ENCODE results near the gene TAS1R2. TPM values are rescaled to one million over a fixed set of nuclear protein-coding genes. Genes with fewer than 3 reads are reported as not detected.

Gene TAS1R2
- total and polyA plus RNA-seq, 2 of the 8 experiments (the other 6 are each of a cell fraction or from before 2014, with no cell fraction given) = not detected

DNA sequence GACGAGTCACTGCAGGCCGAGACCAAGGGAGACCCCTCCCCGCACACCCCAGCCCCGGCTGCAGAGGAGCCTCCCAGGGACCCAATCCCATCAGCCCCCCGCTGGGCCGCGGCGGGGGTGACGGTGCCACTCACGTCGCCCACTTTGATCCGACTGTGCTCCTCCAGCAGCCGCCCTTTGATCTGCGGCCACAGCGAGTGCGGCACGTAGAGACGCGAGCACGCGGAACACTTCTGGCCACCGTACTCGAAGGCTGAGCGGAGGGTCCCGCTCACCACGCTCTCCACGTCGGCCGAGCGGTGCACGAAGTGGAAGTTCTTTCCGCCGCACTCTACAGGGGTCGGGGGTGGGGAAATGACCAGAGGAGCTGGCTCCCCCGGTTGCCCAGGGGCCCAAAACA is 17.8 kb upstream of the TAS1R2 start:
- Histone ChIP-seq H3K9me3 (ENCODE audit: insufficient read depth in 2 of 2, low read depth in 1 of 2, low read length in 1 of 2) (no peaks in the 10 kb centered on the region), H3K9ac (replicated peaks in 1 of 4; ENCODE audit: extremely low read depth in 1 of 4, low read depth in 3 of 4, low read length in 3 of 4) (no peak overlapping the region), H2BK120ac (replicated peaks; ENCODE audit: low read depth, low read length) (no peak overlapping the region), H4K91ac (replicated peaks; ENCODE audit: insufficient read length, low read length) (no peak overlapping the region), H2BK5ac (ENCODE audit: low read depth, low read length) (no peak overlapping the region), H3K4me2 (ENCODE audit: insufficient read depth in 1 of 2, low read depth in 2 of 2, low read length in 2 of 2) (no peak overlapping the region), H4K5ac (ENCODE audit: insufficient read length, low read depth, low read length) (no peak overlapping the region), H2BK12ac (ENCODE audit: low read depth, low read length) (no peak overlapping the region), H3K27ac (ENCODE audit: low read depth, low read length) (no peak overlapping the region; the same call in 1 of the 2 replicates), H3K56ac (replicated peaks; ENCODE audit: insufficient read length, low read depth, low read length) (no peak overlapping the region), H3K4me1 (replicated peaks in 1 of 4; ENCODE audit: control insufficient read depth in 3 of 4, insufficient read depth in 4 of 4, low read length in 3 of 4) (peaks cover 0 to 6% (median 4%) of the 10 kb centered on the region in 4 experiments; a peak in 4 of 7 replicates), H3K23ac (ENCODE audit: insufficient read length) (no peak overlapping the region), H3K36me3 (ENCODE audit: control insufficient read depth in 2 of 4, insufficient read depth in 4 of 4, low read length in 3 of 4) (peaks cover 0 to under 1% (median 0%) of the 10 kb centered on the region in 4 experiments; a peak in 2 of 8 replicates), H2AFZ (ENCODE audit: low read length) (no peak overlapping the region), H3K4me3 (ENCODE audit: extremely low read depth in 1 of 4, insufficient read depth in 2 of 4, low read depth in 3 of 4, low read length in 4 of 4) (no peak overlapping the region), H3K23me2 (ENCODE audit: low read depth, low read length) (no peaks in the 10 kb centered on the region), H3K79me2 (ENCODE audit: control insufficient read depth in 1 of 2, insufficient read depth in 2 of 2, low read length in 2 of 2) (no peaks in the 10 kb centered on the region), H3K4ac (replicated peaks; ENCODE audit: insufficient read length, low read depth, low read length) (no peak overlapping the region), H2BK20ac (ENCODE audit: low read length) (no peak overlapping the region), H4K20me1 (replicated peaks in 1 of 2; ENCODE audit: control insufficient read depth in 1 of 2, insufficient read depth in 2 of 2, low read length in 2 of 2) (peaks cover 4% of the 10 kb centered on the region in 2 experiments), H3K18ac (ENCODE audit: extremely low read depth, low read length) (no peak overlapping the region), H3K79me1 (ENCODE audit: low read depth, low read length) (no peaks in the 10 kb centered on the region), H3K14ac (ENCODE audit: insufficient read length) (no peak overlapping the region), H2AK5ac (ENCODE audit: low read depth, low read length) (no peak overlapping the region), H4K8ac (ENCODE audit: extremely low read depth, insufficient read depth, low read length) (no peak overlapping the region), H2BK15ac (ENCODE audit: low read length) (no peak overlapping the region), H3K27me3 (replicated peaks in 1 of 4; ENCODE audit: control insufficient read depth in 3 of 4, extremely low read depth in 1 of 4, insufficient read depth in 3 of 4, low read length in 3 of 4) (no peaks in the 10 kb centered on the region)
- ChIA-PET POLR2A (ENCODE audit: partially characterized antibody) (no interaction called here), CTCF (ENCODE audit: partially characterized antibody) (interaction anchor here (0.6 to 5.6 kb wide), 8 partner anchors 9 to 515 kb away, joined by 3 to 52 read pairs (median 5); no protein-coding TSS in a partner anchor)
- TF ChIP-seq RBBP5 (IDR thresholded peaks at IDR 0.05; ENCODE audit: borderline replicate concordance, low read depth, low read length) (no peak), KDM5A (IDR thresholded peaks at IDR 0.05; ENCODE audit: low read length) (no peak), EGR1 (IDR thresholded peaks at IDR 0.05; ENCODE audit: borderline replicate concordance, low read depth, low read length) (no peak), GABPA (IDR thresholded peaks at IDR 0.05; ENCODE audit: borderline replicate concordance, insufficient read depth, low read length) (no peak), ASH2L (IDR thresholded peaks at IDR 0.05; ENCODE audit: low read length) (no peak), MAFK (IDR thresholded peaks at IDR 0.05; ENCODE audit: low read depth, low read length) (no peak), CHD1 (IDR thresholded peaks at IDR 0.05; ENCODE audit: low read depth, low read length) (no peak), EZH2 (IDR thresholded peaks at IDR 0.05; ENCODE audit: low read depth, low read length, severe bottlenecking) (no peak), TAF1 (IDR thresholded peaks at IDR 0.05; ENCODE audit: low read depth, low read length) (no peak), TCF12 (IDR thresholded peaks at IDR 0.05; ENCODE audit: low read depth, low read length) (no peak), JUN (IDR thresholded peaks at IDR 0.05; ENCODE audit: low read depth, low read length) (no peak)
- TF ChIP-seq, protein P1, sequence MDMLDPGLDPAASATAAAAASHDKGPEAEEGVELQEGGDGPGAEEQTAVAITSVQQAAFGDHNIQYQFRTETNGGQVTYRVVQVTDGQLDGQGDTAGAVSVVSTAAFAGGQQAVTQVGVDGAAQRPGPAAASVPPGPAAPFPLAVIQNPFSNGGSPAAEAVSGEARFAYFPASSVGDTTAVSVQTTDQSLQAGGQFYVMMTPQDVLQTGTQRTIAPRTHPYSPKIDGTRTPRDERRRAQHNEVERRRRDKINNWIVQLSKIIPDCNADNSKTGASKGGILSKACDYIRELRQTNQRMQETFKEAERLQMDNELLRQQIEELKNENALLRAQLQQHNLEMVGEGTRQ (IDR thresholded peaks at IDR 0.05; ENCODE audit: low read length) = no peak
- DNase-seq (ENCODE audit: low read depth in 1 of 2, low spot score in 2 of 2) (no peak), FAIRE-seq (no peak)
- WGBS, 2 experiments (ENCODE audit: extremely low coverage in 1 of 2, insufficient coverage in 1 of 2, insufficient read length in 1 of 2, insufficient replicate concordance in 2 of 2, low coverage in 1 of 2, low lambda C conversion rate in 2 of 2, missing lambda C conversion rate in 1 of 2) = 86% methylated on average over 27 of the region's 35 CpGs; no CpG with 5 or more reads in 1 of the 2 experiments
